Mesendoderm (in vitro differentiated cells): ENCODE results near the gene EHF.

ENCODE experiments used
- DNase-seq: peaks from one replicate; pipeline ENCODE4 v3.0.0; 2013
- H2AK5ac ChIP-seq: 2 replicates; pipeline ENCODE4 v1.6.1; 2013; ENCODE audit warnings: low read length, inconsistent platforms
- H2BK120ac ChIP-seq: 2 replicates; pipeline ENCODE4 v1.6.1; 2013; ENCODE audit warnings: low read depth, mild to moderate bottlenecking, low read length, moderate library complexity, mixed read lengths
- H2BK15ac ChIP-seq: replicated peaks from 2 replicates; pipeline ENCODE4 v1.6.1; 2013; ENCODE audit warnings: low read depth, mild to moderate bottlenecking, moderate library complexity
- H2BK5ac ChIP-seq: 2 replicates; pipeline ENCODE4 v1.6.1; 2013; ENCODE audit warnings: low read length, inconsistent platforms
- H3K18ac ChIP-seq: 2 replicates; pipeline ENCODE4 v1.6.1; 2013; ENCODE audit warnings: mild to moderate bottlenecking, low read length, mixed read lengths
- H3K23ac ChIP-seq: one replicate; pipeline ENCODE4 v1.6.1; 2013; ENCODE audit warnings: low read length
- H3K27ac ChIP-seq: 2 replicates; pipeline ENCODE4 v1.5.1; 2013; ENCODE audit warnings: low read depth, mild to moderate bottlenecking, inconsistent platforms, low read length, moderate library complexity
- H3K27me3 ChIP-seq: 2 replicates; pipeline ENCODE4 v1.6.1; 2013; ENCODE audit warnings: low read length, control low read depth, mild to moderate bottlenecking, inconsistent platforms; ENCODE audit not compliant: insufficient read depth, poor library complexity
- H3K36me3 ChIP-seq: 2 replicates; pipeline ENCODE4 v1.6.1; 2013; ENCODE audit warnings: low read length, inconsistent platforms; ENCODE audit not compliant: control insufficient read depth, insufficient read depth
- H3K4ac ChIP-seq: one replicate; pipeline ENCODE4 v1.6.1; 2013; ENCODE audit warnings: low read depth, mild to moderate bottlenecking, low read length, moderate library complexity
- H3K4me1 ChIP-seq: 2 replicates; pipeline ENCODE4 v1.6.1; 2013; ENCODE audit warnings: low read depth, low read length, inconsistent platforms; ENCODE audit not compliant: control insufficient read depth
- H3K4me2 ChIP-seq: 2 replicates; pipeline ENCODE4 v1.6.1; 2013; ENCODE audit warnings: low read length
- H3K4me3 ChIP-seq: 2 replicates; pipeline ENCODE4 v1.5.1; 2013; ENCODE audit warnings: mild to moderate bottlenecking, low read length
- H3K56ac ChIP-seq: one replicate; pipeline ENCODE4 v1.6.1; 2013; ENCODE audit warnings: low read length
- H3K79me1 ChIP-seq: 2 replicates; pipeline ENCODE4 v1.6.1; 2013; ENCODE audit warnings: low read length, inconsistent platforms
- H3K79me2 ChIP-seq: 2 replicates; pipeline ENCODE4 v1.6.1; 2013; ENCODE audit warnings: mild to moderate bottlenecking, low read length; ENCODE audit not compliant: control insufficient read depth, insufficient read depth
- H3K9ac ChIP-seq: 2 replicates; pipeline ENCODE4 v1.6.1; 2013; ENCODE audit warnings: low read length, inconsistent platforms
- H4K5ac ChIP-seq: one replicate; pipeline ENCODE4 v1.6.1; 2013; ENCODE audit warnings: low read length
- H4K8ac ChIP-seq: one replicate; pipeline ENCODE4 v1.6.1; 2013; ENCODE audit warnings: low read depth, mild to moderate bottlenecking, control low read depth, low read length, moderate library complexity
- WGBS: extraction: QIAGEN DNeasy Blood & Tissue Kit; methylation state at CpG from one replicate; pipeline ENCODE4 v1.1.7; 2013; ENCODE audit warnings: low lambda C conversion rate, missing lambda C conversion rate; ENCODE audit not compliant: insufficient coverage; ENCODE audit errors: extremely low coverage; 5-methylcytosine and 5-hydroxymethylcytosine counted together

The EHF gene

GRCh38 chr11:34679681-34680080, 58.8 kb downstream of the EHF start:
- no peak overlapping the region for H4K8ac ChIP-seq
- H3K4me3 ChIP-seq, result no peak overlapping the region
- no peak overlapping the region for H2AK5ac ChIP-seq
- H3K79me1 ChIP-seq, result no peaks in the 10 kb centered on the region
- no peak overlapping the region for H2BK120ac ChIP-seq
- no peak overlapping the region for H3K4me2 ChIP-seq
- H3K9ac ChIP-seq, result no peak overlapping the region
- no CpG with 5 or more reads among the region's 1 CpG for WGBS
- no peaks in the 10 kb centered on the region for H3K4me1 ChIP-seq
- no peak overlapping the region for H3K23ac ChIP-seq
- H4K5ac ChIP-seq, result no peak overlapping the region
- H3K36me3 ChIP-seq, result no peaks in the 10 kb centered on the region
- no peak overlapping the region for H2BK15ac ChIP-seq
- no peaks in the 10 kb centered on the region for H3K79me2 ChIP-seq
- H2BK5ac ChIP-seq, result no peak overlapping the region
- no peak overlapping the region for H3K18ac ChIP-seq
- no peak overlapping the region for H3K56ac ChIP-seq
- no peak overlapping the region for H3K4ac ChIP-seq
- H3K27me3 ChIP-seq, result no peaks in the 10 kb centered on the region
- H3K27ac ChIP-seq, result no peak overlapping the region
- no peak for DNase-seq

- Histone ChIP-seq H3K4me3 (no peak overlapping the region), H3K79me1 (no peaks in the 10 kb centered on the region), H3K79me2 (no peaks in the 10 kb centered on the region), H2BK5ac (no peak overlapping the region), H3K4ac (no peak overlapping the region), H2AK5ac (no peak overlapping the region), H2BK120ac (no peak overlapping the region), H3K27me3 (no peaks in the 10 kb centered on the region), H2BK15ac (no peak overlapping the region), H3K18ac (no peak overlapping the region), H4K5ac (no peak overlapping the region), H3K23ac (no peak overlapping the region), H3K56ac (no peak overlapping the region), H3K36me3 (no peaks in the 10 kb centered on the region), H3K4me2 (no peak overlapping the region), H3K27ac (no peak overlapping the region), H4K8ac (no peak overlapping the region), H3K4me1 (no peaks in the 10 kb centered on the region), H3K9ac (no peak overlapping the region)
- no CpG with 5 or more reads among the region's 1 CpG for WGBS
- peak; percentile 18 for DNase-seq
These were observed 59.3 kb downstream of the EHF start for GRCh38 chr11:34680206-34680605.

GRCh38 chr11:34680918-34681586, 60.2 kb downstream of the EHF start:
- Histone ChIP-seq H3K18ac (no peak overlapping the region), H3K56ac (no peak overlapping the region), H4K8ac (no peak overlapping the region), H3K27ac (no peak overlapping the region), H3K4me1 (no peaks in the 10 kb centered on the region), H4K5ac (no peak overlapping the region), H2BK5ac (no peak overlapping the region), H3K4ac (no peak overlapping the region), H3K79me2 (no peaks in the 10 kb centered on the region), H3K4me2 (no peak overlapping the region), H2BK15ac (no peak overlapping the region), H3K23ac (no peak overlapping the region), H3K79me1 (no peaks in the 10 kb centered on the region), H2BK120ac (no peak overlapping the region), H3K27me3 (no peaks in the 10 kb centered on the region), H3K9ac (no peak overlapping the region), H2AK5ac (no peak overlapping the region), H3K36me3 (no peaks in the 10 kb centered on the region), H3K4me3 (no peak overlapping the region)
- peak; percentile 61 for DNase-seq
- WGBS, result no CpG with 5 or more reads among the region's 5 CpGs

- Histone ChIP-seq H3K4me2 (no peak overlapping the region), H3K27ac (no peak overlapping the region), H2AK5ac (no peak overlapping the region), H2BK5ac (no peak overlapping the region), H3K18ac (no peak overlapping the region), H3K56ac (no peak overlapping the region), H3K9ac (no peak overlapping the region), H3K27me3 (no peaks in the 10 kb centered on the region), H3K79me1 (no peaks in the 10 kb centered on the region), H4K5ac (no peak overlapping the region), H3K4ac (no peak overlapping the region), H3K4me3 (no peak overlapping the region), H3K36me3 (no peaks in the 10 kb centered on the region), H3K4me1 (no peaks in the 10 kb centered on the region), H3K79me2 (no peaks in the 10 kb centered on the region), H2BK15ac (no peak overlapping the region), H2BK120ac (no peak overlapping the region), H3K23ac (no peak overlapping the region), H4K8ac (no peak overlapping the region)
- DNase-seq, result peak; percentile 90
- WGBS, result no CpG with 5 or more reads among the region's 2 CpGs
These were observed 61.9 kb downstream of the EHF start for GRCh38 chr11:34682825-34683224.

GRCh38 chr11:34683396-34683795, 62.5 kb downstream of the EHF start:
- Histone ChIP-seq H3K4me3 (no peak overlapping the region), H3K18ac (no peak overlapping the region), H2BK15ac (no peak overlapping the region), H3K4ac (no peak overlapping the region), H2BK120ac (no peak overlapping the region), H2AK5ac (no peak overlapping the region), H4K5ac (no peak overlapping the region), H3K36me3 (no peaks in the 10 kb centered on the region), H3K27me3 (no peaks in the 10 kb centered on the region), H3K4me2 (no peak overlapping the region), H3K9ac (no peak overlapping the region), H3K56ac (no peak overlapping the region), H3K23ac (no peak overlapping the region), H3K4me1 (no peaks in the 10 kb centered on the region), H4K8ac (no peak overlapping the region), H2BK5ac (no peak overlapping the region), H3K79me1 (no peaks in the 10 kb centered on the region), H3K79me2 (no peaks in the 10 kb centered on the region), H3K27ac (no peak overlapping the region)
- no CpG with 5 or more reads among the region's 1 CpG for WGBS
- no peak for DNase-seq

GRCh38 chr11:34685864-34686263, 65.0 kb downstream of the EHF start:
- H4K8ac ChIP-seq, result no peak overlapping the region
- WGBS, result no CpG with 5 or more reads among the region's 2 CpGs
- no peak overlapping the region for H4K5ac ChIP-seq
- no peak overlapping the region for H2AK5ac ChIP-seq
- DNase-seq, result no peak
- no peak overlapping the region for H3K4me2 ChIP-seq
- no peaks in the 10 kb centered on the region for H3K27me3 ChIP-seq
- H3K56ac ChIP-seq, result no peak overlapping the region
- no peak overlapping the region for H3K9ac ChIP-seq
- H2BK120ac ChIP-seq, result no peak overlapping the region
- no peak overlapping the region for H3K4me3 ChIP-seq
- H3K79me1 ChIP-seq, result no peaks in the 10 kb centered on the region
- no peak overlapping the region for H3K27ac ChIP-seq
- no peak overlapping the region for H3K4ac ChIP-seq
- no peak overlapping the region for H2BK15ac ChIP-seq
- H3K23ac ChIP-seq, result no peak overlapping the region
- H2BK5ac ChIP-seq, result no peak overlapping the region
- H3K79me2 ChIP-seq, result no peaks in the 10 kb centered on the region
- no peaks in the 10 kb centered on the region for H3K36me3 ChIP-seq
- H3K4me1 ChIP-seq, result no peaks in the 10 kb centered on the region
- H3K18ac ChIP-seq, result no peak overlapping the region
